Measurements from ENCODE around the gene HES7. TPM values are rescaled to one million over a fixed set of nuclear protein-coding genes. Genes with fewer than 3 reads are reported as not detected.
"Not testable (repeated sequence)": the region's sequence is repeated elsewhere in the genome, so short reads cannot be mapped to it uniquely, and the experiment has no call there.

Gene HES7
- total RNA-seq, 1 donor from 2014 or later, result 0.10 TPM

DNA sequence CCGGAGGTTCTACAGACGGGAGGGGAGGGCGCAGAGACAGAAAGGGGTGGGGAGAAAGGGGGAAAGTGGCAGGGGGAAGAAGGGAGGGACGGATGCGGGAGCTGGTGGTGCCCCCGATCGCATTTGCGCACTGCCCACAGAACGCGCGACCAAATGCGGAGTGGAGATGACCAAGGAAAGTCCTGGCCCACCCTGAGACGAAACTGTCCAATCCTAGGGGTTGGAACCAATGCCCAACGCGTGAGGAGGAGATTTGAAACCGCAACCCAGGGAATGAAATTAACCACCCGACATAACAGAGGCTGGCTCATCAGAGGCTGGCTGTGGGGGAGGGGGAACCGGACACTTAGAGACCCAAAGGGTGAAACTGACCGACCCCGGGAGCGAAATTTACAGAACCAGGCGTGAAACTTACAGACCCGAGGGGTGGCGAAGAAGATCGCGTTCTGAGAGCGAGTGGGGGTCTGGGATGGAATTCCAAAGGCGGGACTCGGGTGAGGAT lies 1.4 kb downstream of the HES7 start:
- DNase-seq, result no peak

DNA sequence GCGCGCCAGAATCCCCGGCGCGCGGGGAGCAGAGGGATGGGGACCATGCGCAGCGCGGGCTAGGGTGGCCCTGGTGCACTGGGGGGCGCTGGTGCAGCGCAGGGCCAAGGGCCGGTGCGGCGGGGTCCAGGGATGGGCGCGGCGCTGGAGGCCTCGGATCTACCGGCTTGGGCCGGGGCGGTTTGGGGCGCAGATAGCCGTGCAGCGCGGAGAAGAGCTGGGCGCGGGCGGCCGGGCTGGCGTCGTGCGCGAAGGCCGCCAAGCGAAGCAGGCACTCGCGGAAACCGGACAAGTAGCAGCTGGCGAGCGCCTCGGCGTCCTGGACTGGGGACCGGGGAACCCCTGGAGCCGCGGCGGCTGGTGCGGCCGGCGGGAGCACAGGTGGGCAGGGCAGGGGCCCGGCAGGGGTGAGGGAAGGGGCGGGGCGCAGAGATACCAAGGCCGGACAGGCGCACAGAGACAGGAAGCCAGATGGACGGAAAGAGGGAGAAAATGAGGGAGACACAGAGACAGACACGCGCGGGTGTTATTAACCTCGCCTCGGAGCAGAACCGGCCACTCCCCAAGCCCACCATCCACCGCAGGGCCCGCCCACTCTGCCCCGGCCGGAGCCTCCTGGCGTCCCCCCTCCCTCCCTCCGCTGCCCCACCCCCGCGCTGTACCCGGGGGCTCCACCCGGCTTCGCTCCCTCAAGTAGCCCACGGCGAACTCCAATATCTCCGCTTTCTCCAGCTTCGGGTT lies 2.1 kb downstream of the HES7 start:
- no peak for DNase-seq

DNA sequence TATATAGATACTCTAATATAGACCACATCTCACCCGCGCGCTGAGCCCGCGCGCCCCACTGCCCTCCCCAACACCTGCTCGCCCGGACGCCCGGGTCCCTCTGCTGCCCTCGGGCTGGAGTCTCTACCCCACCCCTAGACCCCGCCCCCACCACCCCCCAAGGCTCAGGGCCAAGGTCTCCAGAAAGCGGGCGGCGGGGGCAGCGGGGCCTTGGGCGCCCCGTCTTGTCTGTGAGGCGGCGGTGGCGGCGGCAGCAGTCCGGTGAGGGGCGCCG lies 2.6 kb downstream of the HES7 start:
- no peak for DNase-seq

DNA sequence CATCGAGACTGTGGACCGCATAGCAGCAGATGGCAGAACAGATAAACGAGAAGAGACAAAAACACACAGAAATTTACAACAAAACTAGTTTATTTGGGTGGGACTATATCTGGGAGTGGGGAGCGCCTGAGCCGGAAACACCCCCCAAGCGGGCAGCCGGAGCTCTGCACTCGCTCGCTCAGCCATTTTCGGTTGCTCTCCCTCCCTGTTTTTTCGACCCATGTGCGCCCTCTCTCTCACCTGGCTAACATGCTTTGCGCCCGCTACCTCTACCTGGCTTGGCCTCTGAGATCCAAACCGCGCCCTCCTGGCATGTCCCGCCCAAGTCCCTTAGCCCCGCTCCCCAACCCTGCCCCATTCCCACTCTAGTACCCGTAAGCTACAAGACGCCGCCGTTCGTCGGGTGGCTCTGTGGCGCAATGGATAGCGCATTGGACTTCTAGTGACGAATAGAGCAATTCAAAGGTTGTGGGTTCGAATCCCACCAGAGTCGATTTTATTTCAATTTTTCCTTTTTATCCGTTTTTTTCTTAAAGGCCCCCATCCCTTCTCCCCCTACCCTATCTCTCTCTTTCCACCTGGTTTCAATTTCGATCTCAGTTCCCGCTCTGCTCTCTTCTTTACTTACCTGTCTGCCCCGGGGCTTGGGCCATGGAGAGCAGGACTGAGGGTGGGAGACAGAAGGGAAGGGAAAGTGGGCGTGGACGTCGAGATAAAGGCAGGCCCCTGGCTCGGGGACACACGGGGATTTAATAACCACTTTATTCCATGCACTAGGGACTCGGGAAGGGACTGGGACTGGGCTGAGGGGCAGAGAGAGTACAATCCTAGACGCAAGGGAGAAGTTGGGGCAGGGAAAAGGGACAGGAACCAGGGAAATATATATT lies 3.1 kb downstream of the HES7 start:
- no peak for DNase-seq

DNA sequence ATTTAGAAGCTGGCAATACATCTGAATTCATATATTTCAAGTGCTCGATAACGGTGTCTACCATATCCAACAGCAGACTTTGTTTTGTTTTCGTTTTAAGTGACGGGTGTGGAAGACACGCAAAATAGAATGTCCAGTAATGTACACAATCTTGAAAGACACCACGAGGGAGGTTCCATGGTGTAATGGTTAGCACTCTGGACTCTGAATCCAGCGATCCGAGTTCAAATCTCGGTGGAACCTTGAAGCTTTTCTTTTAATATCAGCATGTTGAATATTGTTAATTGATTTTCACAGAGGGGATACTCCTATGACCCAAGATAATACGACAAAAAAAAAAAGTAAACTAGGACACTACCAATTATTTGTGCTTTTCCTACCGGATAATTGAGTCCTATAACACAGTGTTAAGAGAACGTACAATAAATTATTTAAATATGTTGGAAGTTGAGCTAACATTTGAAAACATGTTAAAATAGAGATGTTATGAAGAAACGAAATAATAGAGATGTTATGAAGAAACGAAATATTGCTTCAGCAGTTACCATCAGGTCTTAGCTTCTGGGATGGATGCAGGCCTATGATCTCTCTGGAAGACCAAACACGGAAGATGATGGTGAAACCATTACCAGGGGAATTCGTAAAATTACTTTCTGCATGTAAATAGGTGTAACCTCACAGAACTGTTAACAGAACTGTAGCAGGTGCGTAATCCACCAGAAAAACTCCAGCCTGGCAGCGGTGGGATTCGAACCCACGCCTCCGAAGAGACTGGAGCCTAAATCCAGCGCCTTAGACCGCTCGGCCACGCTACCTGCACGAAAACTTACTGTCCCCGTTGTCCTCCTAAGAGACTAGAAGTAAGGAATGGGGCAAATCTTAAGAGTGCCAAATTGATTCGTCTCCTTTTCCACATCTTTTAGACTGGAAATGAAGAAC lies 4.1 kb downstream of the HES7 start:
- DNase-seq, result peak; percentile 94

DNA sequence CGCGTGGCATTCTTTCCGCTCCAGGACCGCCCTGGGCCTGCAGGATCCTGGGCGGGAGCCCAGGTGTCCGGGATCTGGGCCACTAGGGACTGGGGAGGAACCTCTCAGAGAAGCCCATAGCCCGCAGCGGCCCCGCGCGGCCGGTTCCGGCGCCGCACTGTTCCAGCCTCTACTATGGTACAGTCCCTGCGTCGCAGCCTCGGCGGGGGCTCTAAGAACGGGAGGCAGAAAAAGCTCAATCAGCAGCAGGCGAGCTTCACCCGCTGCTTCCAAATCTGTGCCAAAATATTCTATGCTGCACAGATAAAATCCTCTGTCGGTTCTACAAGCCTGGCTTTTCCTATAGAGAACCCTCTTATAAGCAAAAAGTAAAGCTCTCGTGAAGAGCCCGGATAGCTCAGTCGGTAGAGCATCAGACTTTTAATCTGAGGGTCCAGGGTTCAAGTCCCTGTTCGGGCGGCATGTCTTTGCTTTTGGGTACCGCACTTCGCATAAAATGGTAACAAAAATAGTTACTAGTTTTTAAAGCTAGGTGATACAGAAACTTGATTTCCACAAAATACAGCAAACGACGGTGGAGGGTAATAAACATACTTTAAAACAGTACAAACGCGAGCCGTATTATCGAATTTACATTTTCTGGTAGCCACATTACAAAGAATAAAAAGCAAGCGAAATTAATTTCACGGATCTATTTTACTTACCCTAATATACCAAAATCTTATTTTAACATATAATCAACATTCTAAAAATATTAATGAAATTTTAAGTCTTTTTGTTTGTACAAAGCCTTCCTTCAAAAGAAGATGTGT lies 4.9 kb downstream of the HES7 start:
- peak; percentile 95 for DNase-seq

DNA sequence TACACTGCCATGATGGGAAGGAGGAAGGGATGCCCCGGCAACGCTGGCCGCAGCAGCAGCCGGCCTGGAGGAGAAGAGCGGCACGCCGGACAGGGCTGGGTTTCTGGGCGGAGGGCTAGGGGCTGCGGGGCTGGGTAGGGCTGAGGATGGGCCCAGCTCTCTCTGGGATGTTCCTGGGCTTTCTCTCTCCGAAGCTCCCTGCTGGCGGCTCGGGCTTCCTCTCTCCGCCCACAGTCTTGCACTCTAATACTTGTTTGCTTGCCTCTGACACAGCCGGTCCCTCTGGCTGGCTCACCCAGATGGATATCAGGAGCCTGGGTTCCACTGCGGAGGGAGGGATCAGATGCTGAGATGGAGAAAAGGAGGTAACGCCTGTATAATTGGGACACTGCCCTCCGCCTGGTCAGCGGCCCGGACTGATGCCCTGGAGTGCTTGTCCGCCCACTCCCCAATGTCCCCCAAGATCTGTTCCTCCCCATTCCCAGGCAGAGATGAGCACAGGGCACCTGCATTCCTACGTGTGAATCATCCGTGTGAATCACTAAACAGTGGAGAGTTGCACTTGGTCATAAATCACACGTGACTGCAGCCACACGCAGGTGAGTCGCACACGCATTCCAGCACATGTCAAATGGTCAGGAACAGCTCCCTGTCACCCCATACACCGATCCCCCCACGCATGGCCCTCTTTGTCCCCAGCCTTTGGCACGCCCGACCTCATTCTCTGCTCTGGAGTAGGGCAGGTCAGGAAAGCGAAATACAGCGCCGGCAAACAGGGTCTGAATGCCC lies 5.7 kb downstream of the HES7 start, which contains the start of gene ALOXE3:
Gene ALOXE3 (minus strand): TSS at position 535 of the 789 bp plus-strand sequence. CDS start 524 bp downstream, at position 11.
- no peak for DNase-seq

DNA sequence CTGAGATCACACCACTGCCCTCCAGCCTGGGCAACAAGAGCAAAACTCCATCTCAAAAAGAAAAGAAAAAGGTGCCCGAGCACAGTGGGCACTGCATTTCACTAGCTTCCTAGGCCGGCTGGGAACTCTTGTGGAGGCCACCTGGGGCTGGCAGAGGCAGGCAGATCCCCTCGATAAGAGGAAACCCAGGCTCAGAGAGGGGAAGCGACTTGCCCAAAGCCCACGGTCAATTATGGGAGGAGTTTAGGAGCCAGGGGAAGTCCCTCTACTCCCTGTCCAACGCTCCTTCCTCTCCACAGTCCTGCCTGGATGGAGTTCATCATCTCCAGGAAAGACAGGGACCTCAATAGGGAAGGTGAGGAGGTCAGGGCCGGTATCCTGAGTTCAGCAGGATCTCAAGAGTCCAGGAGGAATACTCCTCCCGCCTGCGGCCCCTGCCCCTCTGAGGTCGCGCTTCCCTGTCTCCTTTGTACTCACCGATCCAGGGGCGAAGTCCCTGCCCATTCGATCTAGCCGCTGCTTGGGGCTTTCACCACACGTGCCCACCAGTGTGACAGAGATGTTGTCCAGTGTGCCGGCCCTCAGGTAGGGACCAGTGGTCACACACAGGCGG lies 6.4 kb downstream of the HES7 start:
- DNase-seq, result no peak

DNA sequence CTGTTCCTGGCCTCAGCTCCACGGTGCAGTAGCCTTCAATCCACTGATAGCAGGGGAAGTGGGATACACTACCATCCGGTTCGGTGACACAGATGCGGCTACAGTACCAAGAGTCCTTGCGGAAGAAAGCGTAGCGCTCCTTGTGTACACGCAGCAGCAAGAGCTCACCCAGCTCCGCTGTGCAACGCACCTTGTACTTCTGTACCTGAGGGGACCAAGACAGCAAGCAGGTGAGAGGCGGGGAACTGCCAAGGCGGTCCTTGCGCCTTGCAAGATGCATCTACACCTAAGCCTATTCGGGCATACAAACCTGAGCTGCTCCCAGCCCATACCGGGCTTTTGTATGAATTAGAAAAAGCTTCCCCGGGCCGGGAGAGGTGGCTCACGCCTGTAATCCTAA lies 7.1 kb downstream of the HES7 start:
- DNase-seq, result no peak

DNA sequence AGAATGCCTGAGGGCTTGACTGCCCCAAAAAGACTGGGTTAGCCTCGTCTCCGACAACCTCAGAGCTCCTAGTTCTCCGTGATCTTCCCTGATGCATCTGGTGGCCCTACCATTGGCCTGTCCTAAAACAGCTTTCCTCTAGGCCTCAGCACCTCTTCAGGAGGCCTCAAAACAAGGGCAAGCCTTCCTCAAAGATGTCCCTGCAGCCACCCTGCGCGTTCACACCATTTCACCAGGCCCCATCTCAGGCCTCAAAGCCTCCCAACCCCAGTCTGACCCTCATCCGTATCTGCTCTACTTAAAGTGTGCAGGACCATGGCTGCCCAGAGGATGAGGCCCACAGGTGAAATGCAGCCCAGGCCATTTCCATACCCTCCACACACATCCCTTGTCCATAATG lies 13.0 kb downstream of the HES7 start:
- no peak for DNase-seq

DNA sequence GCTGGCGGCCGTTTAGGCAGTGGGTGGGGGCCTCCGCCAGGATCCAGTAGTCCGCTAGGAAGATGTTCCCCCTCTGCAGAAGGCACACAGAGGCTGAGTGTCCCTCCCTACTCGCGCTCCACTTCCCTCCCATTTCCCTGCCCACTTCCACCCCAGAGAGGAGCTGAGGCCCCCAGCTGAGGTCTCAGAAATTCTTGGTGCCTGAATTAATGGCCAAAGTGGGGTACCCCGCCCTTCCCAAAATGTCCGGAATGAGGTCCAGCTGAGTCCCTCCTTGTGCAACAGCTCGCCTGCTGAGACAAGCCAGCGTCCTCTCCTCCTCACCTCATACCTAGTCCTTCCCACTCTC lies 13.5 kb downstream of the HES7 start:
- DNase-seq, result no peak

DNA sequence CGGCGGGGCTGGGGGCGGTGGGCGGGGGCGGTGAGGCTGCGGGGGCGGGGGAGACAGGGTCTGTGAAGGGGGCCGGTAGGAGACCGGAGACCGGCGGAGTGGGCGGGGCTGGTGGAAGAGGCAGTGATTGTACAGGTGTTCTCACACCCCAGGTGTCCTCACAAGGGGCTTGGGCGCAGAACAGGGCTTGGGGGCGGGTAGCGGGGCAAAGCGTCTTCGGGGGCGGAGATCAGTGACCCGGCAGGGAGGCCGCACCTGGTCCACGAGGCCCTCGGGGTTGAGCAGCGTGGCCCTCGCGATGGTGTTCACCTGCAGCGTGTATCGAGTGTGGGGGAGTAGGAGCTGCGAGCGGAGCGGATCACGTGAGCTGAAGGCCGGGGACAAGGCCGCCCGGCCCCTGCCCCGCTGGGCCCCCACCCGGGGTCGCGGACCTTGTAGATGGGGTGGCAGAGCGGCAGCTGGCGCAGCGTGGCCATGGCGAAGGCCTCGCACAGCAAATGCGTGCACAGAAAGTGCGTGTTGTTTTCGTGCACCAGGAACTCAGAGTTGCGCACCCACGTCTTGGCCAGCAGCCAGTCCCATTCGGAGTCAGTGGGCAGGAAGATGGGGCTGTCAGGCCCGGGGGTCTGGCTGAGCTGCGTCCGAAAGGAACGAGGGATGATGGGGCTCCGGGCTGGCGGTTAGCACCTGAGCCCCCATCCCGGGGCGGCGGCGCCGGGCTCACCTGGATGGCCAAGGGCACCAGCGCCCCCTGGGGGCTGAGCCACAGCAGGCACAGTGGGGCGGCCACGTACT lies 14.0 kb downstream of the HES7 start:
- DNase-seq, result no peak

DNA sequence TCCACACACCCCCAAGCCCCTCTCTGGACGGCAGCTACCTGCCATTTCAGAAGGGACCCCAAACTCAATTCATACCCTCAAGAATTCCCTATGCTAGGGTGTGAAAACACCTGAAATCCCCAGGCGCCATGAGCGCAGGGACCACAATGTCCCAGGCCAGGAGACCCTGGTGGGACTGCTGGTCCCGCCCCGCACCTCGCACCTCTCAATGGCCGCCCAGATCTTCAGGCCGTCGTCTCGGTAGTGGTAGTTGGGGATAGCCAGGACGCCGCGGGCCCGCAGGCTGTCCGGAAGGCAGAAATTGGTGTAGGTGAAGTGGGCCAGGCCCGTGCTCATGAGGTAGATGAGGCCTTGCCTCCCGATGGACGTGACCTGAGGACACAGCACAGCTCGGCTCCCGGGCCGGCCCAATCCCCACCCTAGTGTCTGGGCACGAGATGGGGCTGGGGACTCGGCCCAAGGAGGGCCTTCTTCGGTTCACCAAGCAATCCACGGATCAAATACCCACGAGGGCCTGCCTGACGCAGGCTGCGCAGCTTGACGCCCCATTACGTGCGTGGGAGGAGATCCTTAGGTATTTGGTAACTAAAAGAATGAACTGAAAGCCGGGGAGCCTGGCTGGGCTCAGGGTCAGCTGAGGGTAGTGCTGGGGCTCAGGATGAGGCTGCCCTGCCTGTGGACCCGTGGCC lies 14.8 kb downstream of the HES7 start:
- no peak for DNase-seq

DNA sequence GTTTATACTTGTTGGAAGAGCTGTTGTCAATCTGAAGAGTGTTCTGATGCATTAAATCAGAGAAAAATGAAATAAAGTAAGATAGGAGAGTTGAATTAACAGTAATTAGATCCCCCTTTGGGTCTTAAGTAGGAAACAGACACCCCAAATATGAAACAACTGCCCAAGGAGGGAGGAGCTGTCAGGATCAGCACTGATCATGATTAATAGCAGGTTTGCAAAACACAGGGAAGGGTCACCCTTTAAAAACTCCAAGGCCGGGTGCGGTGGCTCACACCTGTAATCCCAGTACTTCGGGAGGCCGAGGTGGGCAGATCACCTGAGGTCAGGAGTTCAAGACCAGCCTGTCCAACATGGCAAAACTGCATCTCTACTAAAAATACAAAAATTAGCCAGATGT lies 16.9 kb downstream of the HES7 start:
- DNase-seq, result not testable (repeated sequence)

DNA sequence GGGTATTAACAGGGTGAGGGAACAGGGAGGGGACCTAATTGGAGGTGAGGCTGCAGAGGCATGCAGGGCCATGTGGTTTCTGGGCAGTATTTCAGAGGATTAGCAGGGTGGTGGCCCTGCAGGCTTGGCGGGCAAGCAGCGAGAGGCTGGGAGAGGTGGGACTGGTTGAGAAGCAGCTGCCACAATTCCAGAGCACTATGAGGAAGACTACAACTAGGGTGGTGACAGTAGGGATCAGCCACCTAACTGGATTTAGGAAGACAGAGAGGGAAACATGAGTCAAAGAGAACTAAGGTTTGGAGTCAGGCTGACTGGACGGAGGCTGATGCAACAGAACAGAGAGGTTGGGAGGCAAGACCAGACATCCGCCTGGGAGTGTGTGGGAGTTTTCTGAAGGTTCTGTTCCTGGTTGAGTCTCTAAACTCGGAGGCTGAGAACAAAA lies 17.9 kb downstream of the HES7 start:
- DNase-seq, result no peak

DNA sequence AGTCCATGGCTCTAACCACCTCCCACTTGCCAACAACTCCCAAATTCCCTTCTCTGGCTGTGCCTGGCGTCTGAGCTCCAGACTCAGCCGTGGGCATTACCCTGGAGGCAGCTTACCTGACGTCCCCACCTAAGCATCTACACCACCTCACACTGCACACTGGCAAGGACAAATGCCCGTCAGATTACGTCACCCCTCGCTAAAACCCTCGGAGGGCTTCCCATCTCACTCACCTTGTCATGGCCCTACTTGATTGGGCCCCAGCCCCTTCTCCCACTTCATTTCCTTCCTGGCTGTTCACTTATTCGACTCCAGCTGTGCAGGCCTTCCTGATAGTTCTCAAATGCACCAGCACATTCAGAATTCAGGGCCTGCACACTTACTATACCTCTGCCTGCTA lies 19.0 kb downstream of the HES7 start:
- no peak for DNase-seq

DNA sequence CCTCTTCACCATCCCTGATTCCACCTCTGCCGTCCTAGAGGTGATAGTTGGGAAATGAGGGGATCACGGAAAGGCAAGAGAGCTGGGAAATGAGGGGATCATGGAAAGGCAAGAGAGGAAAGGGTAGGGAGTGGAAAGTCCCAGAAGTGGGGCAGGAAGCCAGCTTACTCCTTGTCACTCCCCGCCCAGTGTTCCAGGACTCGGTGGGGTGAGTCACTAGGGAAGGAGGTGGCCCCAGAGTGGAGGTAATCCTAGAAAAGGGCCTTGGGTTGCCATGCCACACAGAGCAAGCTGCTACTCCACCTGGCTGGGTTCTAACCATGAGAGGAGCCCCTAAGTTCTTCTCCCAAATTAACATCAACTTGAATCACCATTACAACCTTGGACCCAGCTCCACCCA lies 20.4 kb downstream of the HES7 start:
- DNase-seq, result no peak

DNA sequence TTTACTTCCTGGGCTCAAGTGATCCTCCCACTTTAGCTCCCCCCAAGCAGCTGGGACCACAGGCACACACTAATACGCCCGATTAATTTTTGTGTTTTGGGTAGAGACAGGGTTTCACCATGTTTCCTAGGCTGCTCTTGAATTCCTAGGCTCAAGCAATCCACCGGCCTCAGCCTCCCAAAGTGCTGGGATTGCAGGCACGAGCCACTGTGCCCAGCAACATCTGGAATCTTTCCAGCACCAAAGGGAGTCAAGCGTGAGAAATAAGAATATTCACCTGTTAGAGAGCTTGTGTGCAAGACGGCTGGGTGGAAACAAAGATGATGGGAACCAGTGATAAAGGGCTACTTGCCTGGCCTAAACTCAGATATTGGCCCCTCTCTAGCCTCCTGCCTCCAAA lies 22.2 kb downstream of the HES7 start:
- DNase-seq, result no peak

DNA sequence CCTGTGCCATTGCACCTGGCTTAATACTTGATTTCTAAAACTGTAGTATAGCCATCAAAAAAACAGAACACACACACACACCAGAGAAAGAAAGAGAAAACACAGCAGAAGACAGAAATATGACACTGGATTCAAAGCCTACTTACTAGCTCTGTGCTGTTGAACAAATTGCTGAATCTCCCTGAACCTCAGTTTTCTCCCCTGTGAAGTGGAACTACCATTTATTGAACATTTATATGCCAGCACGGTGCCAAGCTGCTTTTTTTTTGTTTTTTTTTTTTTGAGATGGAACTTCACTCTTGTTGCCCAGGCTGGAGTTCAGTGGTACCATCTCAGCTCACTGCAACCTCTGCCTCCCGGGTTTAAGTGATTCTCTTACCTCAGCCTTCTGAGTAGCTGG lies 23.1 kb downstream of the HES7 start:
- no peak for DNase-seq

Measured in skin of body (tissue), 2 donors.